CD4-positive, alpha-beta T cell treated with Interleukin-2 at 100 ng/mL for 4 hours (primary cell): ENCODE results near the gene S100PBP.

Experiments
- DNase-seq: peaks from one replicate; pipeline ENCODE4 v3.0.0-alpha.2; 2020; ENCODE audit warnings: low spot score

S100PBP gene

DNA sequence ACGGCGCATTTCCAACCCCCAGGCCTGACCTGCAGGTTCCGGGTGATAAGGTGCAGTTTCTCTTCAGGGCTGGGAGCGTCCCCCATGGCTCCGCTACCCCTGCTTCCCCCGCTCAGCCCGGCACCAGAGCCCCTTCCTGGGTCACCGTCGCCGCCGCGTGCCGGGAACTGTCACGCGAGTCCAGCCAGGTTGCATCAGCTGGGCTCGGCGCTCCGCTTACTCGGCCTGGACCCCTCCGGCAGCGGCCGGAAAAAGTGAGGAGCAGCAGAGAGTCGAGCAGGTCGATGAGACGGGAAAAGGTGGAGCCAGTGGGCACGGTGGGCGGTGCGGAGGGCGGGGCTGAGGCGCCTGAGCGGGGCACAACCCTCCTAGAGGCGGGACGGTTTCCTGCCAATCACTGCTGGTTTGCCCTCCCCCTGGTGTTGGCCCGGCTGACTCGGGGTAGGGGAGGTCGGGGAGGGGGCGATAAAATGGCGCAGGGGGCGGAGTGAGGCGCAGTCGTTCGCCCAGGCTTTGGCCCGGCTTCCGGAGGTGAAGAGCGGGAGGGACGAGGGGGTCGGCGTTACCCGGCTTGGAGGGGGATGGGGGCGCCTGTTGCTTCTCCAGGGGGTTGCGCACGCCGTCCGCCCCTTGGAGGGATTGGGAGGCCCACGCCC, at the start of gene S100PBP, which contains the start of gene YARS1:
S100PBP (plus strand) TSS at position 495 of the 656 bp plus-strand sequence. CDS start 8,447 bp downstream, outside the sequence.
YARS1 (minus strand) TSS at position 200 of the 656 bp plus-strand sequence; CDS start at position 86, 114 bp downstream.
- peak; percentile 99 for DNase-seq

DNA sequence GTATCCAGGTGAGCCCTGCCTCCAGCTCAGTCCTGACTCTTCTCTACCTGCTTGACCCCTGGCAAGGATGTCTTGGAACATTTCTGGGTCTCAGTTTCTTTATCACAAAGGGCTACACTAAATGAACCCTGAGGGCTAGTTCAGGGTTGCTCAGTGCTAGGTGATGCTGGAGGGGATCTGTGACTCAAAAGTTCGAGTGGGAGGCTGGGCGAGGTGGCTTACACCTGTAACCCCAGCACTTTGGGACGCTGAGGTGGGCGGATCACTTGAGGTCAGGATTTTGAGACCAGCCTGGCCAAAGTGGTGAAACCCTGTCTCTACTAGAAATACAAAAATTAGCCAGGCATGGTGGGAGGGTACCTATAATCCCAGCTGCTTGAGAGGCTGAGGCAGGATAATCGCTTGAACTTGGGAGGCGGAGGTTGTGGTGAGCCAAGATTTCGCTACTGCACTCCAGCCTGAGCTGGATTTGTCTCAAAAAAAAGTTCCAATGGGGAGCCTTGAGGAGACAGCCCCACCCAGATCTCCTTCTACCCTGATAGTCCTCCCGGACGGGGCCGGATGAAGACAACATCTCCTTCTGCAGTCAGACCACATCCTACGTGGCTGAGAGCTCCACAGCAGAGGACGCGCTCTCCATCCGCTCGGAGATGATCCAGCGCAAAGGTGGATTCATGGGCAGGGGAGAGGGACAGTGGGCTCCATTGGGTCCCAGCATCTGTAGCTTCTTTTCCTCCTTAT, 49.2 kb upstream of the S100PBP start:
- no peak for DNase-seq

- DNase-seq: no peak
Measured at GRCh38 chr1:32769524-32770220, 47.8 kb upstream of the S100PBP start.

DNA sequence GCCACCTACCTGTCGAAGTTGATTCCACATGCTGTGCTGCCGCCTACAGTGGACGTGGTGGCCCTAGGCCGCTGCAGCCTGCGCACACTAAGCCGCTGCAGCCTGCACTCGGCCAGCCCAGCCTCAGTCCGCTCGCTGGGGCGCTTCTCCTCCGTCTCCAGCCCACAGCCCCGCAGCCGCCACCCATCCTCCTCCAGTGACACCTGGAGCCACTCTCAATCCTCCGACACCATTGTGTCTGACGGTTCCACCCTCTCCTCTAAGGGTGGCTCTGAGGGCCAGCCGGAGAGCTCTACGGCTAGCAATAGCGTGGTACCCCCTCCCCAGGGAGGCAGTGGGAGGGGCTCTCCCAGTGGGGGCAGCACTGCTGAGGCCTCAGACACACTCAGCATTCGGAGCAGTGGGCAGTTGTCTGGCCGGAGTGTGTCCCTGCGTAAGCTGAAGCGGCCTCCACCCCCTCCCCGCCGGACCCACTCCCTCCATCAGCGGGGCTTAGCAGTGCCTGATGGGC, 47.2 kb upstream of the S100PBP start:
- no peak for DNase-seq

- no peak for DNase-seq
Measured at GRCh38 chr1:32770741-32771548, 46.5 kb upstream of the S100PBP start.

GRCh38 chr1:32771561-32772280, 45.7 kb upstream of the S100PBP start:
- no peak for DNase-seq

GRCh38 chr1:32772281-32773017, 45.0 kb upstream of the S100PBP start:
- DNase-seq: no peak

DNA sequence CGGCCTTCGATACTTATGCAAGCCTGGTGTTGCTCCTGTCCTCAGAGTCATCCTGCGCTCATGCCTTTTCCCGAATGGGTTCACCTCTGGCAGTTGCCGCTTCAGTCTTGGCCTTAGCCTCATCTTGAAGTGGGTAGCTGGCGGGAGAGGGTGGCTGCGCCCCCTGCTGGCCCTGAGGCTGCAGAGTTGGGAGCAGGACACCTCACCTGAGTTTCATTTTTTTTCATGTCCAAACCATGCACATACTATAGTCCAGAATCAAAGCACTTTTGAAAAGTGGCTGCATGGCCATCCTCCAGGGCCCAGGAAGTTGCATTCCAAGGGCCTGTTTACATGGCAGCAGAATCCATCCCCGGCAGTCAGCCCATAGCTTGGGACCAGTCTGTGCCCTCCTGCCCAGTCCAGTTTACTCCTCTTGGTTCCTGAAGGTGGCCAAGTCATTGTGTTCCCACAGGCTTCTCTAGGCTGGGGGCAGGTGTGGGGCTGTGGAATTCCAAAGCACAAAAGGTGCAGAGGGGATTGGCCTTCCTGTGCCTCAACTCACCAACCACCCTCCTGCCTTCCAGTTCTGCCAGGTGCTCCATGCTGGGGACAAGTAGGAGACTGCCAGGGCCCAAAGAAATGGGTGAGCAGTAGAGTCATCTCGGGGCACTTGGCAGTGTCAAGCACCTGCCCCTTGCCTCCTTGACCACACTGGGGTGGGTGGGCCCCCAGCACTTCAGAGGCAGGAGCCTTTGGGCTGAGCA, 44.3 kb upstream of the S100PBP start:
- DNase-seq: peak; percentile 75

DNA sequence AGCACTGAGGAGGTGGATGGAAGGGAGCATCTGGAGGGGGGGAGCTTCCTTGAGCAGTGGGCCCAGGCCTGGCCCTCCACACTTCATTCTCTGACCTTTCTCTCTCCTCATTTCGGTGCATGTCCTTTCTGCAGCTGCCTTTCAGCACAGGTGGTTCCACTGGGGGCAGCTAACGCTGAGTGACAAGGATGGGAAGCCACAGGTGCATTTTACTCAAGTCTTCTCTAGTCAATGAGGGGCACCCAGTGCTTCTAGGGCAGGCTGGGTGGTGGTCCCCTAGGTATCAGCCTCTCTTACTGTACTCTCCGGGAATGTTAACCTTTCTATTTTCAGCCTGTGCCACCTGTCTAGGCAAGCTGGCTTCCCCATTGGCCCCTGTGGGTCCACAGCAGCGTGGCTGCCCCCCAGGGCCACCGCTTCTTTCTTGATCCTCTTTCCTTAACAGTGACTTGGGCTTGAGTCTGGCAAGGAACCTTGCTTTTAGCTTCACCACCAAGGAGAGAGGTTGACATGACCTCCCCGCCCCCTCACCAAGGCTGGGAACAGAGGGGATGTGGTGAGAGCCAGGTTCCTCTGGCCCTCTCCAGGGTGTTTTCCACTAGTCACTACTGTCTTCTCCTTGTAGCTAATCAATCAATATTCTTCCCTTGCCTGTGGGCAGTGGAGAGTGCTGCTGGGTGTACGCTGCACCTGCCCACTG, 43.5 kb upstream of the S100PBP start:
- DNase-seq: no peak

GRCh38 chr1:32774464-32774808, 43.0 kb upstream of the S100PBP start:
- DNase-seq: no peak

DNA sequence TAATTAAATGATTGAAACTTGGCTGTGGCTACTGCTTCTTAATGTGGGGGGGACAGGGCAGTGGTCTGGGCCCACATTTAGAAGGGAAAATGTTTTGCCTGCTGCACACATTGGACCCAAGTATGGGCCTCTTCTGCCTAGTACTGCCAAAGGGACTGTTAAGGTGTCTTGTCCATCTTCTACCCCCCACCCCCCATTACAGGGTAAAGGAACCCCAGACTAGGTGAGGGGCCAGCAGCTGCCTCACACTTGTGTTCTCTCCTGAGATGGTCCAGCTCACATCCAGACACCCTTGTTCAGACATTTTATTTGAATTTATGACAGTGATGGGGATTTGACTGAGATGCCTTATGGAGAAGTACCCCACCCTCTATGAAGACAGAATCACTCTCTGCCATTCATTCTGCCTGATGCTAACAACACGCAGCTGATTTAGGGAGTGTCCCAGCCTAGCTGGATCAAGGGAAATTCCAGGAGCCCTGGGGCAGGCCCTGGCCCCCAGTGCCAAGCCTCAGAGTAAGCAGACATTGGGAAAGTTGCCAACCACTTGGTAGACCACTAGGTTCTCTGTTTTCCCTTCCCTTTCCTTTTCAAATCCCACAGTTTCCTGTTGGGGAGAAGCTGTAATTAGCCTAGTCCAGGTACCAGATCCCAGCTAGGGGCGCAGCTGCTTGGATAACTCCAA, 42.4 kb upstream of the S100PBP start:
- DNase-seq: no peak

DNA sequence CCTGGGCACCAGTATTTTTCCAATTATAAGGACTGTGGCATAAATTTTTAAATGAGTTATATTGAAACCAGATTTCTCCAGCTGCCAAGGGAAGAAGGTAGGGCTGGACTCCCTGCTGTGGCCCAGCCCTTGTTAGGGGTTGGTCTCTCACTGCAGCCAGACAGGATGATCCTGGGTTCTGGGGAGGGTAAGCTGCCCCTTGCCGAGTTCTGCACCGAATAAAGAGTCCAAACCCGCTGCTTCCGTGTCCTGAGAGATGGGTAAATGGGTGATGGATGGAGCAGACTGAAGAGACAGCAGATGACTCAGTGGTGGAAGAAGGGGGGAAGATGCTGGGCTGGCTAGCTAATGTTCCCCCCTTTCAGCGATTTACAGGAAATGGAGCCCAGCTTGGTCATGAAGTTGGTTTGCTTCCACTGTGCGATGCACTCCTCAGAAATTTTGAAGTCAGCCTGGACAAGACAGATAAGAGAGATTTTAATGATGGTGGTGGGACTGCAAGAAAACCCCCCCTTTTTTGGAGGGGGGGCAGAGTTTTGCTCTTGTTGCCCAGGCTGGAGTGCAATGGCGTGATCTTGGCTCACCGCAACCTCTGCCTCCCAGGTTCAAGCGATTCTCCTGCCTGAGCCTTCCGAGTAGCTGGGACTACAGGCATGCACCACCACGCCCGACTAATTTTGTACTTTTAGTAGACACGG, 41.7 kb upstream of the S100PBP start:
- no peak for DNase-seq

DNA sequence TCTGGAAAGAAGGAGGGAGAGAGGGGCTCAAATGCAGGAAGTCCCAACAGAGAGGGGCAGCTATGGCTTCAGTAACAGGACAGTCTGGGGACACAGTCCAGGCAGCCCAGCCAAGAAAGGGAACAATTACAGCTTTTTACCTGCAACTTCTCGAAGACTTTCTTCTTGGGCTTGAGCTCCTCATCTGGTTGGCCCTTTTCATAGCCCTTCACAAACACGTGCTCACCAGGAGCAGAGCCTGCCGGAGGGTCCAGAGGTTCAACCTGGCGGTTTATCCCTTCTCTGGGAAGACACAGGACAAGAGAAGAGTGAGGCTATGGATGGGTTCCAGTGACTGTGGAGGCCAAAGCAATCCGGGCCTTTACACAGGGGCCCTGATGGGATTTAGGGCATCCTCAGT, 38.2 kb upstream of the S100PBP start:
- no peak for DNase-seq

GRCh38 chr1:32780005-32780404, 37.4 kb upstream of the S100PBP start:
- no peak for DNase-seq

DNA sequence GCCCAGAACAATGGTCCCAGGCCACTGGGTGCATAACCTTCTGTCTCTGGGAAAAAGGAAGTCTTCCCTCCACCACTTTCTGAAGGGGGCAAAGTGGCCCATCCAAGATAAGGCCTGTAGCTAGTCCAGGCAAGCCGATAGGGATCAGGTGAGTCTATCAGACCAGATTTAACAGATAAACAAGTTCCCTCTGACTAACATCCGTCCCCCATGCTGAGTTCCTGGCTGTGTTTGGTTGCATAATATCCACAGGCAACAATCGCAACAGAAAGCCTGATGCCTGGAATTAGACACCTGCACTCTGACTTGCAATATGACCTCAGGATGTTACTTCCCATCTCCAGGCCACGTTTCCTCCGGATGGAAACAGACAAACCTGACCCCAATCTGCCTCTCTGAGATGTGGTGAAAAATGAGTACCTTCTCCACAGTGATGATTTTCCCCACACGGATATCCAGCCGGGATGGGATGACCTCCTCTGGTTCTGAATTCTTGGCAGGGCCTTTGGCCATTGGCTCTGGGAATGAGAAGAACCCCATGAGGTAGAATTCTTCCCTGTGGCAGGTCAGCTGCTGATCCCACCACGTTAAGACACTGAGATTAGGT, 36.7 kb upstream of the S100PBP start:
- no peak for DNase-seq

- no peak for DNase-seq
Measured at GRCh38 chr1:32782086-32782485, 35.4 kb upstream of the S100PBP start.

DNA sequence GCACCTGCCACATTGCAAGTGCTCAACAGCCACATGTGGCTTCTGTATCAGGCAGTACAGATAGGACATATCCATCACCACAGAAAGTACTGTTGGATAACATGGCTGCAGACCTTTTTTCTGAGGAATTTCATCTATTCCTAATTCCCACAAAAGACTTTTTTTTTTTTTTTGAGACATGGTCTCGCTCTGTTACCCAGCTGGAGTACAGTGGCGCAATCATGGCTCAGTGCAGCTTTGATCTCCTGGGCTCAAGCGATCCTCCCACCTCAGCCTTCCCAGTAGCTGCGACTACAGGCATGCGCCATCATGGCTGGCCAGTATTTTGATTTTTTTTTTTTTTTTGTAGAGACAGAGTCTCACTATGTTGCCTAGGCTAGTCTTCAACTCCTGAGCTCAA, 33.6 kb upstream of the S100PBP start:
- no peak for DNase-seq

DNA sequence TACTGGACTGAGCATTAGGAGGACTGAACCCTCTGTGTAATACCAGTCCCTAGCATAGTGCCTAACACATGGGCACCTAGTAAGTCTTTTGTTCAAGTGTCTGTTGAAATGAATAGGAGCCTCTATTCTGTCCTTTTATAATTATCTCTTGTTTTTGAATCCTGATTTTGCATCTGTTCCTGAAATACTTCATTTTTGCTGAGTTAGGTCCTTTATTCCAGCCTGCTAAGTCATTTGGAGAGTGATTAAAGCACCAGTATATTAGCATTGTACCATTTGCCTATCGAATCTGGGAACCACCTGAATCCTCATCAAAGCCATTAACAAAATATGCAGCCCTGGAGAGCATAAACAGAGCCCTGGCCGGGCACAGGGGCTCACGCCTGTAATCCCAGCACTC, 32.6 kb upstream of the S100PBP start:
- DNase-seq: no peak
